Hepatocyte (in vitro differentiated cells): ENCODE data around the gene UBE2J2. TPM values are rescaled to one million over a fixed set of nuclear protein-coding genes. Genes with fewer than 3 reads are reported as not detected.
A peak's percentile ranks its signal among the peaks of the same experiment; 100 is the strongest.

ENCODE experiments used
- DNase-seq: peaks from one replicate; pipeline ENCODE4 v3.0.0-alpha.2; 2016; ENCODE audit warnings: low spot score
- H2AFZ ChIP-seq: fragments of 200-600 bp; sonication (generic); 2 replicates; pipeline ENCODE4 v1.6.0; 2016; ENCODE audit warnings: antibody characterized with exemption, mild to moderate bottlenecking
- H3K27ac ChIP-seq: fragments of 200-600 bp; sonication (generic); 2 replicates; pipeline ENCODE4 v1.5.1; 2016; ENCODE audit warnings: mild to moderate bottlenecking
- H3K27me3 ChIP-seq: fragments of 200-600 bp; sonication (generic); 2 replicates; pipeline ENCODE4 v1.6.1; 2016
- H3K36me3 ChIP-seq: fragments of 200-600 bp; sonication (generic); replicated peaks from 2 replicates; pipeline ENCODE4 v1.5.1; 2016; ENCODE audit warnings: low read depth; ENCODE audit not compliant: insufficient read depth
- H3K4me1 ChIP-seq: fragments of 200-600 bp; sonication (generic); 2 replicates; pipeline ENCODE4 v1.5.1; 2016; ENCODE audit warnings: mild to moderate bottlenecking, moderate library complexity; ENCODE audit not compliant: insufficient read depth
- H3K4me2 ChIP-seq: fragments of 200-600 bp; sonication (generic); 2 replicates; pipeline ENCODE4 v1.6.0; 2016
- H3K4me3 ChIP-seq: fragments of 200-600 bp; sonication (generic); 2 replicates; pipeline ENCODE4 v1.5.1; 2016; ENCODE audit warnings: mild to moderate bottlenecking
- H3K79me2 ChIP-seq: fragments of 200-600 bp; sonication (generic); 2 replicates; pipeline ENCODE4 v1.6.0; 2017; ENCODE audit warnings: mild to moderate bottlenecking
- H3K9me2 ChIP-seq: fragments of 200-600 bp; sonication (generic); replicated peaks from 2 replicates; pipeline ENCODE4 v1.6.0; 2017; ENCODE audit warnings: mild to moderate bottlenecking; ENCODE audit not compliant: insufficient read depth
- H3K9me3 ChIP-seq: fragments of 200-600 bp; sonication (generic); 2 replicates; pipeline ENCODE4 v1.5.1; 2016; ENCODE audit warnings: low read depth, mild to moderate bottlenecking
- H4K20me1 ChIP-seq: fragments of 200-600 bp; sonication (generic); 2 replicates; pipeline ENCODE4 v1.6.0; 2016; ENCODE audit warnings: mild to moderate bottlenecking; ENCODE audit not compliant: insufficient read depth, poor library complexity, severe bottlenecking
- CTCF ChIP-seq: fragments of 200-600 bp; sonication (generic); IDR thresholded peaks from 2 replicates; pipeline ENCODE4 v1.5.1; 2016; ENCODE audit warnings: antibody characterized with exemption, mild to moderate bottlenecking; ENCODE audit not compliant: poor library complexity
- EZH2 ChIP-seq: fragments of 200-600 bp; sonication (generic); IDR thresholded peaks from 2 replicates; pipeline ENCODE4 v1.6.1; 2016; ENCODE audit warnings: antibody characterized with exemption, mild to moderate bottlenecking, borderline replicate concordance
- EZH2phosphoT487 ChIP-seq: fragments of 200-600 bp; sonication (generic); IDR thresholded peaks from one replicate; pipeline ENCODE4 v1.6.1; 2018; ENCODE audit warnings: antibody characterized with exemption, mild to moderate bottlenecking, low read depth, moderate library complexity; ENCODE audit not compliant: unreplicated experiment, severe bottlenecking
- WGBS: methylation state at CpG from one replicate; pipeline ENCODE4 v1.1.6; 2016; ENCODE audit warnings: low lambda C conversion rate; ENCODE audit errors: missing lambda C conversion rate; 5-methylcytosine and 5-hydroxymethylcytosine counted together
- polyA plus RNA-seq: library from polyadenylated mRNA; unstranded; fragments of >200 nt; fragmentation: Nextera tagmentation; extraction: Ambion mirVana; gene quantifications from 2 replicates; pipeline ENCODE4 v1.2.1, GENCODE V29; 2016
- total RNA-seq: library from RNA; depleted of rRNA; stranded (reverse); fragments of >200 nt; gene quantifications from 2 replicates; pipeline ENCODE4 v1.2.3, GENCODE V29; 2014

The UBE2J2 gene
- total and polyA plus RNA-seq, 2 experiments from 2014 or later: 31.7 to 66.7 TPM

DNA sequence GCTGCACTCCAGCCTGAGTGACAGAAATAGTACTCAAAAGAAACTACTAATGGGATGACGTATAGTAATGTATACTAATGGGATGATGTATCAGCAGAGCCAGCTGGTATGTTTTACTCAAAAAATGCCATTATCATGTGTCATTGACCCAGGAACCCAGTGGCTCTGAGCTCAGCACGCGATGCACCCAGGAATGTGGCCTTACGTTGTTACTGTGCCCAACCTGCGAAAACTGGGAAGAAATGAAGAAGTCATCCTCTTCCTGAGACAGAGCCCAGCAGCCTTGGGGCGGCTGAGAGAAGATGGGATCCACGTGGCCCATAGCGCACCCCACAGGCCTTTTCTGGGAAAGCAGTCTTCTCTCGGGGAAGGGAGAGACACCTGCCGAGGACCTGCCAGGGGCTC, 8.8 kb downstream of the UBE2J2 start:
- WGBS: 88% methylated on average over 10 of the region's 10 CpGs
- Histone ChIP-seq H3K79me2 (peaks cover 52% of the 10 kb centered on the region), H4K20me1 (peaks cover 42% of the 10 kb centered on the region), H3K4me3 (no peak overlapping the region), H3K36me3 (no peaks in the 10 kb centered on the region), H3K27me3 (no peaks in the 10 kb centered on the region), H3K4me1 (no peaks in the 10 kb centered on the region), H2AFZ (no peak overlapping the region), H3K9me3 (no peaks in the 10 kb centered on the region), H3K9me2 (no peaks in the 10 kb centered on the region), H3K27ac (no peak overlapping the region), H3K4me2 (no peak overlapping the region)
- TF ChIP-seq CTCF (peak; percentile 18), EZH2phosphoT487 (no peak)
- no peak for DNase-seq

DNA sequence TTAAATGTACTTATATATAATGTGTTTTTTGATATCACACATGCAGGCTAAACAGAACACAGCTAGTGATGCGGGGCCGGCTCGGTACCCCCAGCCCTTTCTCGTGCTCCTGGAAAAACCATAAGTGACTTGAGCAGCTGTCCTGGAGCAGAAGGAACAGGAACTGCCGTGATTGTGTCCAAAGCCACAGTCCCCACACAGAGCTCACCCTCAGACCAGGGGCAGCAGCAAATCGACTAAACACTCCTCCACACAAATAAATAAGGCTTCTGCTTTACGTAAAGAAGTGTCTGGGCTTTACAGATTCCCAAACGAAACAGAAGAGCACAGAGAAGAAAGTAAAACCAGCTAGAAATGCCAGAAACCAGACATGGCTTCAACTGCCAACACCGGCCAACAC, 9.6 kb downstream of the UBE2J2 start:
- no peak overlapping the region for H3K4me2 ChIP-seq
- peaks cover 47% of the 10 kb centered on the region for H3K79me2 ChIP-seq
- WGBS: 82% methylated on average over 9 of the region's 9 CpGs
- H3K9me3 ChIP-seq: no peaks in the 10 kb centered on the region
- no peak overlapping the region for H2AFZ ChIP-seq
- no peaks in the 10 kb centered on the region for H3K9me2 ChIP-seq
- H4K20me1 ChIP-seq: peaks cover 35% of the 10 kb centered on the region
- H3K36me3 ChIP-seq: no peaks in the 10 kb centered on the region
- no peak for DNase-seq
- no peak overlapping the region for H3K4me3 ChIP-seq
- no peak overlapping the region for H3K27ac ChIP-seq
- no peaks in the 10 kb centered on the region for H3K27me3 ChIP-seq
- TF ChIP-seq EZH2: no peak
- no peak for TF ChIP-seq EZH2phosphoT487
- TF ChIP-seq CTCF: no peak
- H3K4me1 ChIP-seq: no peaks in the 10 kb centered on the region

- Histone ChIP-seq H3K27ac (no peak overlapping the region), H3K36me3 (no peaks in the 10 kb centered on the region), H3K4me1 (no peaks in the 10 kb centered on the region), H2AFZ (no peak overlapping the region), H3K9me2 (no peaks in the 10 kb centered on the region), H3K4me3 (no peak overlapping the region), H3K9me3 (no peaks in the 10 kb centered on the region), H3K79me2 (peaks cover 36% of the 10 kb centered on the region), H3K4me2 (no peak overlapping the region), H3K27me3 (no peaks in the 10 kb centered on the region), H4K20me1 (peaks cover 28% of the 10 kb centered on the region)
- no peak for DNase-seq
- 96% methylated on average over 8 of the region's 8 CpGs for WGBS
- TF ChIP-seq EZH2phosphoT487 (no peak), CTCF (no peak), EZH2 (no peak)
These were observed 10.9 kb downstream of the UBE2J2 start for GRCh38 chr1:1262758-1263157.

GRCh38 chr1:1262071-1262470, 11.6 kb downstream of the UBE2J2 start:
- DNase-seq: no peak
- Histone ChIP-seq H3K79me2 (peaks cover 31% of the 10 kb centered on the region), H3K4me1 (no peaks in the 10 kb centered on the region), H3K27me3 (no peaks in the 10 kb centered on the region), H3K4me2 (no peak overlapping the region), H3K27ac (no peak overlapping the region), H4K20me1 (peaks cover 22% of the 10 kb centered on the region), H3K36me3 (no peaks in the 10 kb centered on the region), H3K4me3 (no peak overlapping the region), H3K9me3 (no peaks in the 10 kb centered on the region), H3K9me2 (no peaks in the 10 kb centered on the region), H2AFZ (no peak overlapping the region)
- 98% methylated on average over 17 of the region's 17 CpGs for WGBS
- no peak for TF ChIP-seq CTCF
- TF ChIP-seq EZH2phosphoT487: no peak
- no peak for TF ChIP-seq EZH2
